GM19372 (cell line): ENCODE measurements around the gene STX1A.
"Not testable (repeated sequence)": the region's sequence is repeated elsewhere in the genome, so short reads cannot be mapped to it uniquely, and the experiment has no call there.

Source experiments
- ATAC-seq: cut with Tn5 transposase; IDR thresholded peaks from one replicate; pipeline ENCODE4 v1.9.1; 2021; ENCODE audit warnings: mild to moderate bottlenecking, low read depth, moderate library complexity; ENCODE audit not compliant: unreplicated experiment

The STX1A gene

GRCh38 chr7:73737491-73738219 lies 18.2 kb upstream of the STX1A start:
- no peak for ATAC-seq

GRCh38 chr7:73736885-73737284 lies 17.4 kb upstream of the STX1A start:
- ATAC-seq, result no peak

- ATAC-seq, result no peak
Measured at GRCh38 chr7:73735528-73735905, 16.0 kb upstream of the STX1A start.

- no peak for ATAC-seq
Measured at GRCh38 chr7:73734619-73735527, 15.4 kb upstream of the STX1A start.

GRCh38 chr7:73732397-73732796 lies 12.9 kb upstream of the STX1A start:
- ATAC-seq, result no peak

- no peak for ATAC-seq
Measured at GRCh38 chr7:73730485-73730884, 11.0 kb upstream of the STX1A start.

- ATAC-seq, result no peak
Measured at GRCh38 chr7:73728551-73728950, 9.1 kb upstream of the STX1A start.

GRCh38 chr7:73727952-73728351 lies 8.5 kb upstream of the STX1A start:
- no peak for ATAC-seq

GRCh38 chr7:73726083-73726466 lies 6.6 kb upstream of the STX1A start:
- ATAC-seq, result no peak

GRCh38 chr7:73723813-73724212 lies 4.3 kb upstream of the STX1A start:
- no peak for ATAC-seq

GRCh38 chr7:73722785-73723184 lies 3.3 kb upstream of the STX1A start:
- no peak for ATAC-seq

GRCh38 chr7:73722182-73722581 lies 2.7 kb upstream of the STX1A start:
- ATAC-seq, result not testable (repeated sequence)

GRCh38 chr7:73721377-73721817 lies 1.9 kb upstream of the STX1A start:
- no peak for ATAC-seq

- ATAC-seq, result not testable (repeated sequence)
Measured at GRCh38 chr7:73720443-73720842, 974 bp upstream of the STX1A start.

GRCh38 chr7:73719806-73720169 lies 319 bp upstream of the STX1A start:
- peak; percentile 3 for ATAC-seq

- no peak for ATAC-seq
Measured at GRCh38 chr7:73718438-73718881, 1.0 kb downstream of the STX1A start.

GRCh38 chr7:73717991-73718405 lies 1.5 kb downstream of the STX1A start:
- ATAC-seq, result no peak

- ATAC-seq, result no peak
Measured at GRCh38 chr7:73717025-73717807, 2.3 kb downstream of the STX1A start.

GRCh38 chr7:73716318-73716890 lies 3.1 kb downstream of the STX1A start:
- no peak for ATAC-seq

- ATAC-seq, result no peak
Measured at GRCh38 chr7:73715648-73716317, 3.7 kb downstream of the STX1A start.
